Measurements from ENCODE around the gene ADA.

DNA sequence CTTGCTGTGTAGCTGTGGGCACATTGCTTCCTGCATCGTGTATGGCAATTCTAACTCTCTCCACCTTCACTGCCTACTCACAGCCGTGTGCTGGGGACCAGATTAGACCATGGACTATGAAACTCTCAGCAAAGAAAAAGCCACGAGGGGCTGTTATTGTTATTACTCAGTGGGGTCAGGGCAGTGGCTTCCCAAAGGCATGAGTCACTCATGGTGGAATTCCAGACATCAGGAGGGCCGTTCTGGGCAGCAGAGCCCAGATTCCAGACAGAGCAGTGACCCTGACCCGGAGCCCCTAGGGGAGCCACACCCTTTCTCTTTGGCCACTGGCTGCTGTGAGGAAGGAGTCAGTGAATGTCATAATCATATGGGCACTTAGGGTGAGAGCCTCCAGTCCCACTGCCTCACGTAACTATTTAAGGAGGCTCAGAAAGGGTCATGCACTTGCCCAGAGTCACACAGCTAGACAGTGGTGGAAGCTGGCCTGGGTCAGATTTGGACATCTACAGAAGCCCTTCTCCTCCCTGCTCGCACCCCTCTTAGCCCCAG, 41.5 kb upstream of the ADA start:
- TF ChIP-seq POLR2A (IDR thresholded peaks at IDR 0.05) = peak in 1 of 2 donors; percentile 18
- TF ChIP-seq, protein P1, sequence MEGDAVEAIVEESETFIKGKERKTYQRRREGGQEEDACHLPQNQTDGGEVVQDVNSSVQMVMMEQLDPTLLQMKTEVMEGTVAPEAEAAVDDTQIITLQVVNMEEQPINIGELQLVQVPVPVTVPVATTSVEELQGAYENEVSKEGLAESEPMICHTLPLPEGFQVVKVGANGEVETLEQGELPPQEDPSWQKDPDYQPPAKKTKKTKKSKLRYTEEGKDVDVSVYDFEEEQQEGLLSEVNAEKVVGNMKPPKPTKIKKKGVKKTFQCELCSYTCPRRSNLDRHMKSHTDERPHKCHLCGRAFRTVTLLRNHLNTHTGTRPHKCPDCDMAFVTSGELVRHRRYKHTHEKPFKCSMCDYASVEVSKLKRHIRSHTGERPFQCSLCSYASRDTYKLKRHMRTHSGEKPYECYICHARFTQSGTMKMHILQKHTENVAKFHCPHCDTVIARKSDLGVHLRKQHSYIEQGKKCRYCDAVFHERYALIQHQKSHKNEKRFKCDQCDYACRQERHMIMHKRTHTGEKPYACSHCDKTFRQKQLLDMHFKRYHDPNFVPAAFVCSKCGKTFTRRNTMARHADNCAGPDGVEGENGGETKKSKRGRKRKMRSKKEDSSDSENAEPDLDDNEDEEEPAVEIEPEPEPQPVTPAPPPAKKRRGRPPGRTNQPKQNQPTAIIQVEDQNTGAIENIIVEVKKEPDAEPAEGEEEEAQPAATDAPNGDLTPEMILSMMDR (IDR thresholded peaks at IDR 0.05 in 4 of 5, conservative IDR thresholded peaks at IDR 0.05 in 1 of 5) = no peak
